Measurements from ENCODE around the gene SLC4A1.
A peak's percentile ranks its signal among the peaks of the same experiment; 100 is the strongest.

SLC4A1 gene

DNA sequence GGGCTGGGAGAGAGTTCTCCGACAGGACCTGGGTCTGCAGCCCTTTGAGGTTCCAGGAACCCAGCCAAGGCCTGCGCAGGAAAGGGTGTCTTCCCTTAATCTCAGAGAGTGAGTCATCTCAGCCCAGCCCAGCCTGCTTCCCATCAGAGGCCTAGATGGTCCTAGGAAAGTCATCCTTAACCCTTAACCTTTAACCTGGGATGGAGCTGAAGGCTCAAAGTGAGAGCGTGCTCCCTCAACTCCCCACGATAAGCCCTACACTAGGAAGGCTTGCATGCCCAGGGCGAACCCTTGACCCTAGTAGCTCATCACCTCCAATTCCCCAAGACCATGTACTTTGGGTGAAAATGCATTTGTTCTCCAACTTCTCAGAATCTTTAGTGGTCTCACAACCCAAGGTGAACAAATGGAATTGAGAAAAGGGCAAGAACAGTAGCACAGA lies 63.5 kb downstream of the SLC4A1 start:
- Mint-ChIP-seq H3K4me1 (peaks cover 46% of the 10 kb centered on the region), H3K27ac (no peak overlapping the region), H3K4me3 (no peak overlapping the region), H3K27me3 (no peaks in the 10 kb centered on the region), H3K9me3 (no peaks in the 10 kb centered on the region), H3K36me3 (peaks cover 27% of the 10 kb centered on the region)
- CTCF ChIA-PET, result interaction anchor here (1.0 to 4.0 kb wide), 11 partner anchors 10 to 146 kb away, joined by 3 to 27 read pairs (median 4); partner anchors contain the start of gene GRN
- no peak for DNase-seq

DNA sequence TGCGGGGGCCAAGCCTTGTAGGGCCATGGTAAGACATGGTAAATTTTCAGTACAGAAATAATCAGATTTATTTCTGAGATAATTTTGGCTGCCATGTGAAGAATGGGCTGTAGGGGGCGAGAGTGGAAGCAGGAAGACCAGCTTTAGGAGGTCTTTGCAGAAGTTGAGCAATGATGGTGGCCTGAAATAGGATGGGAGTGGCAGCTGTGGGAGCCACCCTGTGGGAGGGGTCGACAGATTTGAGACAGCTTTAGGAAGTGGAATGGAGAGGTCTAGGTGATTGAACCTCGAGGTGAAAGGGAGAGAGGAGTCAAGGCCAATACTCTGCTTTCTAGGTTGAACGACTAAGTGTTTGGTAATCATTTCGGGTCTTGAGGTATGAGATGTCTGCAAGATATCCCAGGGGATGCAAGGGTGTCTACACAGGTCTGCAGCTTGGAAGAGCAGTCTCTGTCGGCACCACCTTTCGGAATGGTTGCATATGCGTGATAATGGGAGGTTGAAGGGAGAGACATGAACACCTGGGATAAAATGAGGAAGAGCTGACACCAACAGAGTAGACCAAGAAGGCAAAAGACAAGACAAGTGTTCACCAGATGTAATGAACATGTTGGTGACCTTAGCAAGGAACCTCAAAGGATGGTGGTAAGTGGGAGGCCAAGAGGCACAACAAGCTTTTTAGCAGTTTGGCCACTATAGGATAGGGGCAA lies 64.0 kb downstream of the SLC4A1 start:
- DNase-seq, result peak; percentile 76
- Mint-ChIP-seq H3K27me3 (no peaks in the 10 kb centered on the region), H3K36me3 (peaks cover 23% of the 10 kb centered on the region), H3K27ac (peak overlapping the region; percentile 16), H3K9me3 (no peaks in the 10 kb centered on the region), H3K4me1 (peaks cover 46% of the 10 kb centered on the region), H3K4me3 (no peak overlapping the region)
- CTCF ChIA-PET, result interaction anchor here (0.6 to 4.0 kb wide), 14 partner anchors 8 to 319 kb away, joined by 3 to 27 read pairs (median 4); partner anchors contain the start of gene GRN

DNA sequence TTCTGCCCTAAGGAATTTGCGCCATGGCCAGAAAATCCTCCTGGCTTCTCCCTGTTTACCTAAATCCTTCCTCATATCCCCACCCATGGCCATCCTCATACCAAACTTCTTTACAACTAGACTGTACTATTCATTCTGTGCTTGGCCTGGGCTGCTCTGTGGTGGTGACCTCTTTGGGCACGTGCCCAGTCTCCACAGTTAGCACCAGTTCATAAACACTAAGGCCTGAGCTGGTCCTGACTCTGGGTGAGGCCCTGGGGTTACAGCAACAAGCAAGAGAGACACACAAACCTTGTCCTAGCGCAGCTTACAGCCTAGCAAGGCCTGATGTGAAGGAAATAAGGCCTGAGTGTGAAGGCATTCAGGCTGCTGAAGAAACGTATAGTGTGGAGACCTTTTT lies 65.2 kb downstream of the SLC4A1 start:
- Mint-ChIP-seq H3K27me3 (no peaks in the 10 kb centered on the region), H3K27ac (peak overlapping the region; percentile 19), H3K36me3 (peaks cover 19% of the 10 kb centered on the region), H3K9me3 (no peaks in the 10 kb centered on the region), H3K4me1 (peaks cover 45% of the 10 kb centered on the region), H3K4me3 (peak overlapping the region; percentile 1)
- CTCF ChIA-PET, result interaction anchor here (0.7 to 4.0 kb wide), 4 partner anchors 11 to 128 kb away, joined by 3 to 27 read pairs (median 13); no protein-coding TSS in a partner anchor
- DNase-seq, result no peak

DNA sequence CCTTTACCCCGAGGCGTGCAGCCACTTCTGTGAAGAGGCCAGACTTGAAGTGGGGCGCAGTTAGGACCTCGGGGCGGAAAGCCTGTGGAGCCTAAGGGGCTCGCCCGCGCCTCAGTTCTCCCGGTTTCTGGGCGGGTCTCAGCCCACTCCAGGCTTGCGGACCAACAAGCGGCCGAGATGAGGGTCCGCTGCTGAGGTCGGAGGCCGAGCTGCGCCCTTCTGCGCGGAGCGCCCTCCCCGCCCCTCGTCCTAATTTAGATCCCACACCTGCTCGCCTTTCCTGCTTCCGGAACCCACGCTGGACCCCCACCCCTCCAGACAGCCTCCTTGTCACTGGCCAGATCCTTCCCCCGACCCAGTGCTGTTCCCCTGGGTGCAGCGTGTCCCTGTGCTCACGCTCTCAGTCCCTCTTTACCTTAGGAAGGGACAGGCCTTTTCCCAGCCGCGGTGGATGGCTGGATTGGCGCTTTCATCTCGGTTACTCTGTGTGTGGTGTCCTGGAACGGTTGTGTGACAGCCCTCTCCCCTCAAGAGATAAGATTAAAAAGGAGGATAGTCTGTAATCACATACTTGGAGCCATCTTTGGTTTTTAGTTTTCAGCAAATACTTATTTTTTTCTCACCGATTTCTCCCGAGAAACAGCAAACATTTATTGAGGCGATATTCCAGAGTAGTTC lies 67.3 kb downstream of the SLC4A1 start:
- Mint-ChIP-seq H3K4me1 (peaks cover 56% of the 10 kb centered on the region), H3K4me3 (peak overlapping the region; percentile 86), H3K9me3 (no peaks in the 10 kb centered on the region), H3K27me3 (no peaks in the 10 kb centered on the region), H3K36me3 (peaks cover 21% of the 10 kb centered on the region), H3K27ac (peak overlapping the region; percentile 92)
- CTCF ChIA-PET, result interaction anchor here (1.6 to 1.9 kb wide), 2 partner anchors 10 to 16 kb away, joined by 6 to 20 read pairs; no protein-coding TSS in a partner anchor
- DNase-seq, result no peak

DNA sequence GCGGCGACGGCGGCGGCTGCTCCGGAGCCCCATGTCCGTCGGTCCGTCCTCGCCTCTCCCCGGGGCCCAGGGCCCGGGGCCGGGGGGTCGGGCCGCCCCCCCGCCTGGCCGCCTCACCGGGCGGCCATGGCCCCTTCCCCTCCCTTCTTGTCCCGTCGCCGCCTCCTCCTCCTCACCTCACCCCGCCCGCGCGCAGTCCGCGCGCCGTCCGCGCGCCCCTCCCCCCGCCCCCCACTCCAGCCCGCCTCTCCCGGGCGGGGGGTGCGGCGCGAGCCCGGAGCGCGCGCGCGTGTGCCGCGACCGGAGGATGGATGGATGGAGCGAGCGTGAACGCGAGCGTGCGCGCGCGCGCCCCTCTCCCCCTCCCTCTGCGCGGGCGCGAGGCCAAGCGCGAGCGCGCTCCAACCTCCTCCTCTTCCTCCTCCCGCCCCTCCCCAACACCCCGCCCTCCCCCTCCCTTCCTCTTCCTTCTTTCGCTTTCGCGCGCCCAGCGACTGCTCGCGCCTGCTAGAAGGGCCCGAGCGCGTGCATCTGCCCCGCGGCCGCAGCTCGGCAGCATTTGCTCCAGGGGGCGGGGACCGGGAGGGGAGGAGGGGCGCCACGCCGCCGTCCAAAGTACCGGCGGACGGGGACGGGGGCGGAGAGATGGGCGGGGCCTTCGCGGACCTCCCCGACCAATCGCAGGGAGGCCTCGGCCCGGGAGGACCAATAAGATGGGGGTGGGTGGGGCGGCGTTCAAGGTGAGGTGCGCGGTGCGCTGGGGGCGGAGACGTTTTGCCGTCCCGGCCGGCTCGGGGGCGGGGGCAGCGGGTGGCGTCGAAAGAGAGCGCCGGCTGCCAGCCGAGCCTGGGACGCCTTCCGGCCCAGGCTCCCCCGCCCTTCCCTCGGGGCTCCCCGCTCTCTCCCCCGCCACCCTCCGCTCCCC lies 68.1 kb downstream of the SLC4A1 start, which contains the start of gene ATXN7L3:
TSS of gene ATXN7L3 (minus strand) at position 332 of the 925 bp plus-strand sequence. CDS start 1,814 bp downstream, outside the sequence.
- Mint-ChIP-seq H3K9me3 (no peaks in the 10 kb centered on the region), H3K4me3 (peak within 1 kb of the TSS; percentile 93), H3K36me3 (peaks cover 26% of the 10 kb centered on the region), H3K27me3 (no peaks in the 10 kb centered on the region), H3K27ac (peak within 1 kb of the TSS; percentile 99), H3K4me1 (peaks cover 57% of the 10 kb centered on the region)
- DNase-seq, result peak; percentile 100
- CTCF ChIA-PET, result interaction anchor here (1.3 to 1.9 kb wide), 2 partner anchors 10 to 16 kb away, joined by 4 to 20 read pairs; no protein-coding TSS in a partner anchor

DNA sequence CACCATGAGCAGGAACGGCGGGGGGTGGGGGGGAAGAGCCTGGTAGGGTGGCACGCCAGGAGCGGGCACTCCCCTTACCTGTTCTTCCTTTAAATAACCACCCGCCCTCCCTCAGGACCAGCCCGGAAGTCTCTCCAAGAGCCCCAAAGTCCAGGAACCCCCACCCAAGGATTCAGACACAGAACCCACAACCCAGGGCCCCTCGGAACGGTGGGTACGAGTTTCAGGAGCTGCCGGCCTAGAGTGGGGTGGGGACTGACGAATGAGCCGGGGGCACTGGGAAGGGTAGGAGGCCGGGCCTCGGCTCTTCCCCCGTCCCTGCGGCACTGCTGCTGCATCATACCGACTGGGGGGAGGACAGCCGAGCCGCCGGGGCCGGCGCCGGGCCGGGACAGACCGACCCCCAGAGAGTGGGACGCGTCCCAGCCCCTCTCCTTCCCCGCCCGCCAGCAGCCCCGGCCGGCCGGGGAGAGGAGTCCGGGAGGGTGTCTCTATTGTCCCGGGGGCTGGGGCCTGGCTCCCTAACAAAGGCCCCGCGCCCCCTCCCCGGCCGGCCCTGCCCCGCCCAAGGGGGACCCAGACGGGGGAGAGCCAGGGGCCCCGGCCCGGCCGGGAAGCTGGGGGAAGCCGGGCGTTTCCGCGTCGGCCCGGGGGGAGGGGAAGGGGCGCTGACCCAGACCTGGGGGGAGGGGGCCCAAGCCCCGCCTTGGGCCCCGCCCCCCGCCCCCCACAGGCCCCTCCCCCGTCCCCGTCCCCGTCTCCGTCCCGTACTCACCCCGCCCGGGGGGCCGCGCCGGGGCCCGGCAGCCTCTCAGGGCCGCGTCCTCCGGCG lies 69.0 kb downstream of the SLC4A1 start:
- peak overlapping the region; percentile 93 for H3K4me3 Mint-ChIP-seq
- no peaks in the 10 kb centered on the region for H3K27me3 Mint-ChIP-seq
- no peaks in the 10 kb centered on the region for H3K9me3 Mint-ChIP-seq
- H3K27ac Mint-ChIP-seq, result peak overlapping the region; percentile 99
- peaks cover 33% of the 10 kb centered on the region for H3K36me3 Mint-ChIP-seq
- DNase-seq, result peak; percentile 76
- CTCF ChIA-PET, result interaction anchor here (1.0 to 1.3 kb wide), 5 partner anchors 10 to 17 kb away, joined by 3 to 6 read pairs (median 4); partner anchors contain the start of gene TMUB2
- H3K4me1 Mint-ChIP-seq, result peaks cover 51% of the 10 kb centered on the region

Data from activated naive CD4-positive, alpha-beta T cell treated with anti-CD3 and anti-CD28 coated beads, Interleukin-2, amount 10 ng/mL, durations not matched to agents 7 days and 5 days (primary cell).